IPS-NIHi7 (cell line): ENCODE data around the gene STIM2.
"Not testable (repeated sequence)": the region's sequence is repeated elsewhere in the genome, so short reads cannot be mapped to it uniquely, and the experiment has no call there.

Source experiments
- DNase-seq: peaks from one replicate; pipeline ENCODE4 v3.0.0; 2012; ENCODE audit warnings: mixed read lengths; ENCODE audit errors: extremely low spot score

The STIM2 gene

DNA sequence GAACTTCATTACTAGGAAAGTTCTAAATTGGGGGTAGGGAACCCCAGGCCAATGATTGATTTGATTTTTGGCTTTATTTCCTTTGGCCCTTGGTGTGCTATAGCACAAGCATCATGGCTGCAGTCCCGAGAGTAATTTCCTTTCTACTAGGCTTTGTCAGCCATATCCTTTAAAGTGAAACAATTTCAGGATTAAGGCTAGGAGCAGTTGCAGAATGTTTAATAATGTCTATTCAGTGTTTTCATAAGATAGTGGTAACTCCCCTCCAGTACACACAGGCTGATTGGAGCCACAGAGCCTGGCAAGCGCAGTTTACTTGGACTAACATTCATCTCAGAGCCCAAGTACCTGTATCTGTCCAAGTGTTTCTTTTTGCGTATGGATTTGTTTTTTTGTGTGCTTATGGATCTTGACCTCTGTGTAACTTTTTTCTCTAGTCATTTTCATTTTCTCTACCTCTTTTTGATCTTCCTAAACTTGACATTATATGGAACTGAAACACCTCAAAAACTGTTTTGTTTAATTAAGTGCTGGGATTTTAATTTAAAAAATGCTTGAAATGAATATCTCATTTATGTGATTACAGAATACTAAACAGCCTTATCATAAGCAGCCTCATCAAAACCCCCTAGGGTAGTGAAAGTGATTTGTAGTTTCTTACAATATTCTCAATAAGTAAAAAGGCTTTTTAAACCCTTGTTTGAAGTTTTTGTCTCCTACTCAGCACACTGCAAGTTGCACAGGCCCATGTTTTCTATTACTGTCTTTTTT lies 7.5 kb downstream of the STIM2 start:
- DNase-seq = no peak

DNA sequence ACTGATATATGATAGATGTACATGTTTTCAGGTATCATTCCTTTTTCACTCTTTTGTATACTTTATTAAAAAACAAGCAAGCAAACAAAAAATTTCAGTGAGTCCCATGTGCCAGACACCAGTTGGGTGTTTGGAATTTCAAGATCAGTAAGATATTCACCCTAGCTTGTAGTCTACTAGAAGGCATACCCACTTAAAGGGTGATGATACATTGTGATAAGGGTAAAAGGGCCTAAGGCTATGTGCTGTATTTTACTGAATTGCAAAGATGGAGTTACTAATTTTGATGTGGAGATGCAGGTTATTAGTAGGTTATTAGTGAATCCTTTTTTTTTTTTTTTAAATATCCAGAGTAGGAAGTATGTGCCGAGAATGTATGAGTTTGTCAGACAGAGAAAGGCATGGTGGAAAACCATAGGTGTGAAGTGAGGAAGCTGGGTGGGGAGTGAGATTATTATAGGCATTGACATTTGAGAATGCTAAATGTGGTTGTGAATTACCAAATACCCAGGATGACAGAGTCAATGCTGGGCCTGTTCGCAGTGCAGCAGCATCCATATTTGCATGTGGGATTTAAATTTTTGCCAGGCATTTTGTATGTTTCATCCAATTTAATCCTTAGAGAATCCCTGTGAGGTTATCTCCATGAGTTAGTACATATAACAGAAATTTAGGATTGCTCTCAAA lies 10.1 kb downstream of the STIM2 start:
- no peak for DNase-seq

DNA sequence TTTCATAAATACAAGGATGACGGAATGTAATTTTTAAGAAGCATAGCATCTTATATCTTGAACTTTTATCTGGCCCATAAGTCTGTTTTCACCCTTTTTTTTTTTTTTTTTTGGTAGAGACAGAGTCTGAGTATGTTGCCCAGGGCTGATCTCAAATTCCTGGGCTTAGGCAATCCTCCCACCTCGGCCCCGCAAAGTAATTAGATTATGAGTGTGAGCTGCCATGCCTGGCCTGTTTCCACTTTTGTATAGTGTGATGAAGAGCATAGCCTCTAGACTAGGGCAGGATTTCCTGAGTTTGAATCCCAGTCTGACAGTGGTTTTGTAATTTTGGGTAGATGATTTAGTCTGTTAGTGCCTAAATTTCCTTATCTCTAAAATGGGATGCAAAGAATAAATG lies 11.0 kb downstream of the STIM2 start:
- DNase-seq = no peak

DNA sequence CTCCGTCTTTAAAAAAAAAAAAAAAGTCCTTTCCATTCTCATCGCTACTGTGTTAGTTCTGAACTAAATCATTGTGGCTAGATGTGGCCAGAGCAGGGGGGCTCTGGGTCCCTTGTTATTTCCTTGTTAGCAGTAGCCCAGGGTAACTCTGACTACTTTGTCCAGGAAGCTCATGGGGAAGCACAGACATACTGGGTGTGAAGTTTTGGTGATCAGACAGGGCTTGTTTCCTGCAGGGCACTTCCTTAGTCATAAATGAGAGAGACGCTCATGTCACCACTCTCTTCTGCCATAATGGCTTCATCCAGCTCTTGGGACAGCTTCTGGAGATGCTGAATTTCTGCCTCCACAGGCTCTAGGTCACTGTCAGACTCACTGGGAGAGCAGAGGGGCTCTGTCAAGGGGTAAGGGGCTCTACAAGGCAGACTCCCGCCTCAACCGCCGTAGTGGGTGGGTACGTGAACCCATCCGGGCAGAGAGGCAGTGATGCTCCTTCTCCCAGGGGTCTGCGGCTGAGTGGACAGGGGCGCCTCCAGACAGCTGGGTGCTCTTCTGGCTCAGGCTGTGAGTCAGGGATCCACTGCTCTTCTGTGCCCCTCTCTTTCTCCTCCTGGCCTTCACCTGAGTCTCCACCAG lies 12.9 kb downstream of the STIM2 start:
- no peak for DNase-seq

DNA sequence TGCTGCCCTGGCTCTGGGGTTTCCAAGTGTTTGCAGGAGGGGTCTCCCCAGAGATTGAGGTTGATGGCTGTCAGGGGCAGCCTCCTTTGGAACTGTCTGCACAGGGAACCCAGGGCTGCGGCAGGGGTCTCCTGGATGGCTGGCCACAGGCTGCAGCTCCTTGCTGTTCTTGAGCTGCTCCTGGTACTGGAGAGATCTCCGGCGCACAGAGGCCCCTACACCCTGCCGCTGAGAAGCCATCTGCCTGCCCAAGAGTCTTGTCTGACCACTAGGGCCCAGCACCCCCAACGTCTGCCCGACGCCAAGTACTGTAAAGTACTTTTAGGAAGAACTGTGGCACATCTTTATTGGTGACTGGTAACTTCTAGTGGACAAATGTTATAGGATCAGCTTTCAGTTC lies 13.5 kb downstream of the STIM2 start:
- DNase-seq = no peak

DNA sequence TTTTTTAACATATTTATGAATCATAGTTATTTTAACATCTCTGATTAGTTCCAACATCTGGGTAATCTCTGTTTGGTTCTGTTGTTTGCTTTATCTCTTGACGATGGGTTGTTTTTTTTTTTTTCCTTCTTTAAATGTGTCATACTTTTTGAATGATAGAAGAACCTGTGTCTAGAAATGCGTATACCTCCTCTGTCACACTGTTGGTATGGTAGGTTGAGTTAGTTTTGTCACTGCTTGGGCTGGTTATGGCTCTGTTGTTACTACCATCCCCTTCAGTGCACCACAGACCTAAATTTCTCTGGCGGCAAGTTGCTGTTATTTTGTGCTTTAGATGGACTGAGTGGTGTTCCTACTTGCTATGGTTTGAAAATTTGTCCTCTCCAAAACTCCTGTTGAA lies 16.8 kb downstream of the STIM2 start:
- DNase-seq = no peak

DNA sequence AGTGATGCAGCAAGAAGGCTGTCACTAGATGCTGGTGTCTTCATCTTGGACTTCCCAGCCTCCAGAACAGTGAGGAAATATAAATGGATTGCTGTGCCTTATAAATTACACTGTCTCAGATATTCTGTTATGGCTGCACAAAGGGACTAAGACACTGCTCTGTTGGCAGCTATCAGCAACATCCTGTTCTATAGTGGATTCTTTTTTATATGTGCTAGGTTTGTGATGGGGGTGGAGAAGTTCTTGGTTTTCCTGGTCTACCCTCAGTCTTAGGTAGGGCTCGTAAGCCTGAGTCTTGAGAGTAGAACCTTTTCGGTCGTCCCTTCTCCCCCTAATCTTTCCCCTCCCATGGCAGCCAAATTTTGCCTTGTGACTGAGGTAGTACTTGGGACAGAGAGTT lies 17.3 kb downstream of the STIM2 start:
- no peak for DNase-seq

DNA sequence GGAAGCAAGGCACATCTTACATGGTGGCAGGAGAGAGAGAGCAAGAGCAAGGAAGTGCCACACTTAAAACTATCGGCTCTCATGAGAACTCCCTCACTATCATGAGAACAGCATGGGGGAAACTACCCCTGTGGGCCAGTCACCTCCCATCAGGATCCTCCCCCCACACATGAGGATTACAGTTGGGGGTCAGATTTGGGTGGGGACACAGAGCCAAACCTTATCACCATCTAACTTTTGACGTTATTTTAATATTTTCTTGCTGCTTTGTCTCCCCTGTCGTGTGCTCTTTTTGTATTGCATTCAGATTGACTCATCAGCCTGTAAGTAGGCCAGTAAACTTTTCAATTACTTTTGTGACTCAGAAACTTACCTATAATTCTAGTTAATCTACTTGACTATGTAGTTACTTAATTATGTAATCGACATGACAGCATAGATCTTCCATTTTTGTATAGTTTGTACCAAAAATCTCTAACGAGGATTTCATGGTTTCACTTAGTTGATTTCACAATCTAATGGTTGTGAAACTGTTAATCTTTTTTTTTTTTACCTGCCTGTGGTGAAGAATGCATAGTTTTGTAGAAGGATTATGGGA lies 18.3 kb downstream of the STIM2 start:
- DNase-seq = no peak

DNA sequence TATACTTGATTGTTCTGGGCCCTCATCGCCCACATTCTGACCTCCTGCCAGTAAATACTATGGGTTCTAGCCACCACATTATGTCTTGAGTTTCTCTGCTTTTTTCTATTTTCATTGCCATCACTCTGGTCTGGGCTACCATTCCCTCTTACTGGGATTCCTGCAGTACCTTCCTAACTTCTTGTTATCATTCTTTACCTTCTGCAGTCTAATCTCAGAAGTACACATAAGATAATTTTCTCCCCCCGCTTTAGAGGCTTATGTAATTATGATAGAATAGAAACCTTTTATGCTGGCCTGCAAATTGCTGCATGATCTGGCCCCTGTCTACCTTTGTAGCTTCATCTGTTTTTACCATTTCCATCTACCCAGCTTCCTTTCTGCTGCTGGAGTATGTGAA lies 19.2 kb downstream of the STIM2 start:
- no peak for DNase-seq

DNA sequence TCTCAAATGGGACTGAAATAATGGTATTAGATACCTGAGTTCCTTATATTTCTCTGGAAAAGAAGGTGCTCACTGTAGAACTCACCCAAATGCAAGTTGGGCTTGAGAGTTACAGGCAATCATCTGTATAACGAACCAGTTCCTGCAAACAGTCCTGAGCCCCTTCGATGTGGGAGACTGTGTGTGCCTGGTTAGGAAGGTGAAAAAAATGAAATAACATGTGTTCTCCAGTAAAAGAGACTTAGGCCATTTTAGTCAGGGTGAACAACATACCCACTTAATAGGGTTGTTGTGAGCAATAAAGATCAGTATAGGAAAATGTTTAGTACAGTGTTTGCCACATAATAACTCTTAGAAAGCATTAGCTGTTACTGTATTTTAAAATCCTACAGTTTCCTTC lies 23.4 kb downstream of the STIM2 start:
- DNase-seq = no peak

DNA sequence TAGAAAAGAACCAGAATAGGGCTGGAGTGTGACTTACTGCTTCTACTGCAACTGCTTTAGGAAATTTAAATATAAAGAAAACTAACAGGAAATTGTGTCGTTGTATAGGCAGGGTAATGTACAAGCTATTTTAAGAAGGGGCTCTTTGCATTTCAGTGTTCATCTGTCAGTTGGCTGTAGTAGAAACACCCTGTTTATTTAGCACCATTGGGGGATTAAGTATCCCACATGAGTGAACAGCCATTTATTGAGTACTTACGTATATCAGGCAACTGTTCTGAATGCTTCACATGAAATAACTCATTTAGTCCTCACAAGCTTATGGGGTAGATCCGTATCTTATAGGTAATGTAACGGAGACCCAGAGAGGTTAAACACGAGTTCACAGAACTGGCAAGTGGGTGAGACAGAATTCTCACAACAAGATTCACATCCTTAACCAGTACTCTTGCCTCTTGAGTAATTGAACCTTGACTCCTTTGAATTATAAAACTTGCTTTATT lies 23.9 kb downstream of the STIM2 start:
- DNase-seq = no peak

DNA sequence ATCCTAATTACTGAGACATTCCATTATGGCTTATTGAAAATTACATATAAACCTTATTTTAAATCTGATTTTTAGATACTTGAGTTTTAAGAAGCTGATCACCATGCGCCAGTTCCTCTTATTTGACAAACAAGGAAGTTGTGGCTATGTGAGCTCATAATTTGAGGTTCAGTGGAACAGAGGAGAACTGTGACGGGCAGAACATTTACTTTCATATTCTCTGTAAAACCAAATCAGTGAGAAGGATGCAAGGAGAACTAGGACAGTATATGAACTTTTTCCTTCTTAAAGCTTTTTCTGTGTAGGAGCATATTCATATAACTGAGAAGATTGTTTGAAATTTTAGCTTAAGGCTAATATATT lies 25.3 kb downstream of the STIM2 start:
- DNase-seq = no peak

DNA sequence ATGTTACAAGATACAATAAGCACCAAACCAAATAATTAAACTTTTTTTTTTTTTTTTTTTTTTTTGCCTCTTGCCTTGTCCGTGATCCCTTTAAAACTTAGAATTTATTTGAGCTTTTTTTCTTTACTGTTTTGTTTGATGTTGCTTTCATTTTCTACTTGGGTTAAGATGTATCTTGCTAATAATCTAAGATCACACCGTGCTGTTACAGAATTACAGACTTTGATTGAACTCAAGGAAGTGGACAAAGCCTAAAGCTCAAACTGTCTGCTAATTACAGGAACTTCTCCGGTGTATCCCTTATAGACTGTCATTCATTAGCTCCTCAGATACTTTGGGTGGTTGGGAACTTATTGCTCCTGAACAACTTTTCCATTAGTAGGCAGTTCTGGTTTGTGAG lies 26.5 kb downstream of the STIM2 start:
- DNase-seq = no peak

DNA sequence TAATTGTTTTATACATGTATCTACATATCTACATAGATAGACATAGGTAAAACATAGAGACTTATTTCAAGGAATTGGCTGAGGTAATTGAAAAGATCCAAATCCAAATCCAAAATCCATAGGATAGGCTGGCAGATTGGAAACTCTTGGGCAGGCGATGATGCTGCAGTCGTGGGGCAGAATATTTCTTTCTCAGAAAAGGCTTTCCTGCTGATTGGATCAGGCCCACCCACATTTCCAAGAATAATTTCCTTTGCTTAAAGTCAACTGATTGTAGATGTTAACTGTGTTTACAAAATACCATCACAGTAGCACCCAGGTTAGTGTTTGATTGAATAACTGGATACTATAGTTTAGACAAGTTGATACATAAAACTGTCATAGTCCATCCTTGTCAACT lies 27.2 kb downstream of the STIM2 start:
- no peak for DNase-seq

DNA sequence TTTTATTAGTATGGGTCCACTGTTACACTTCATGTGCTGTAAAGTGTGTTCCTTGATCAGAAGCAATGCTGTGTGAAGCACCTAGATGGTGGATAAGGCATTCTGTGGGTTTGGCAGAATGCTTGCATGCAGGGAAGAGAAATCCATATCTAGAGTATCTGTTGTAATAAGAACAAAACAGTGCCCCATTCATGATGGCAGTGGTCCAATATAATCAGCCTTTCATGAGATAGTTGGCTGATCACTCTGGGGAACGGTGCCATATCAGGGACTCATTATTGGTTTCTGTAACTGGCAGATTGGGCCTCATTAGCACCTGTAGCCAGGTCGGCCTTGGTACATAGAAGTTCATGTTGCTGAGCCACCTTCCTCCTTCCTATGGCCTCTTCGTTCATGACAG lies 28.7 kb downstream of the STIM2 start:
- no peak for DNase-seq

DNA sequence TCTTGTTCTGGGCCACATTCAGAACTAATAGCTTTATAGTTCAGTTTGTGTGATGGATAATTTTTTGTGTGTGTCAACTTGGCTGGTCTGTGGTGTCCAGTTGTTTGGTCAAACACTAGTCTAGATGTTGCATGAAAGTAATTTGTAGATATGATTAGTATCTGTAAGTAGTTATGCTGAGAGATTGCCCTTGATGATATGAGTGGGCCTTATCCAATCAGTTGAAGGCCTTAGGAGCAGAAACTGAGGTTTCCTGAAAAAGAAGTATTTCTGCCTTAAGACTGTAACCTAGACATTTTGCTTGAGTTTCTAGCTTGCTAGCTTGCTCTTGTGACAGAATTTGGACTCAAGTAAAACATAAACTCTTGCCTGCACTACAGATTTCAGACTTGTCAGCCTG lies 30.4 kb downstream of the STIM2 start:
- DNase-seq = no peak

DNA sequence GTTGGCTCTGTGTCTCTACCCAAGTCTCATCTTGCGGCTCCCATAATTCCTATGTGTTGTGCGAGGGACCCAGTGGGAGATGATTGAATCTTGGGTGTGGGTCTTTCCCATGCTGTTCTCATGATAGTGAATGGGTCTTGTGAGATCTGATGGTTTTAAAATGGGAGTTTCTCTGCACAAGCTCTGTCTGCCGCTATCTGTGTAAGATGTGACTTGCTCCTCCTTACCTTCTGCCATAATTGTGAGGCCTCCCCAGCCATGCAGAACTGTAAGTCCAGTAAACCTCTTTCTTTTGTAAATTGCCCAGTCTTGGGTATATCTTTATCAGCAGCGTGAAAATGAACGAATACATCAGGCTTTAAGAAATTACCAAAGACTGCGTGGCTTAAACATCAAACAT lies 31.2 kb downstream of the STIM2 start:
- no peak for DNase-seq

DNA sequence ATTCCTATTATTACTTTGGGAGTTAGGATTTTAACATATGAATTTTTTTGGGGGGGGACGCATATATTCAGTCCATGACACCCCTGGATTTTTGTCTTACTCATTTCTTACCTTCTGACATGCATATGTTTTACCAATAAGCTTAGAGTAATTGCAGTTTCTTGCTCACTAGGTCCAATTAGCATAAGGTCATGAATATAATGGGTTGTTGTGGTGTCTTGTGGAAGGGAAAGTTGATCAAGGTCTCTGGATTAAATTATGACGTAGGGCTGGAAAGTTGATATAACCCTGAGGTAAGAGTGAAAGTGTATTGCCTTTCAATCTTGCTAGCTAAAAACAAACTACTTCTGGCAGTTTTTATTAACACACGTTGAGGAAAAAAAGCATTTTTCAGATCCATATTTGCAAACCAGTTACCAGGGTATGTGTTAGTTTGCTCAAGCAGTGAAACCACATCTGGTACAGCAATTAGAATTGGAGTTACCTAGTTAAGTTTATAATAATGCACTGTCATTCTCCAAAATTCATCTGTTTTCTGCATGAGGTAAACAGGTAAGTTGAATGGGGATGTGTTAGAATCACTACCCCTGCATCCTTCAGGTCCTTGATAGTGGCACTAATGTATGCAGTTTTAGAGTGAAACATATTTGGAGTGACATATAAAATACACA lies 32.0 kb downstream of the STIM2 start:
- no peak for DNase-seq

DNA sequence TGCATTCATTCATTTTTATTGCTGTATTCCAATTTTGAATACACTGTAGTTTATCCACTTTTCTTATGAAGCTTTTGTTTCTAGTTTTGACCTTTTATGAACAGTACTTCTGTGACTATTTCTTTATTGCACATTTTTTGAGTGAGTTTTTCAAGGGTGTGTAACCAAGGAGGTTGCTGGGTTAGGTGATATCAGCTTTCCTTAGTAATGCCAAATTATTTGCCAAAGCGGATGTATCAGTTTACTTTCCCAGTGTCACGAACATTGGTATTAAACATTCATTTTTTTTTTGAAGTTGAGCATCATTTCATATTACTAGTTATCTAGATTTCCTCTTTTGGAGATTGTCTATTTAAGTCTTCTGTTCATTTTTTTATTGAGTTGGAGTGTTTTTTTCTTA lies 32.9 kb downstream of the STIM2 start:
- no peak for DNase-seq

DNA sequence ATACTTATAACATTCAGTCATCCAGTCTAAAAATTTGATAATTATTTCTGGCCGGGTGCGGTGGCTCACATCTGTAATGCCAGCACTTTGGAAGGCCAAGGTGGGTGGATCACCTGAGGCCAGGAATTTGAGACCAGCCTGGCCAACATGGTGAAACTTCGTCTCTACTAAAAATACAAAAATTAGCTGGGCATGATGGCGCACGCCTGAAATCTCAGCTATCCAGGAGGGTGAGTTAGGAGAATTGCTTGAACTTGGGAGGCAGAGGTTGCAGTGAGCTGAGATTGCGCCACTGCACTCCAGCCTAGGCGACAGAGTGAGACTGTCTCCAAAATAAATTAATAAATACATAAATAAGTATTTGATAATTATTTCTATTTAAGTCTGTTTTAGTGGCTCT lies 34.2 kb downstream of the STIM2 start:
- not testable (repeated sequence) for DNase-seq

DNA sequence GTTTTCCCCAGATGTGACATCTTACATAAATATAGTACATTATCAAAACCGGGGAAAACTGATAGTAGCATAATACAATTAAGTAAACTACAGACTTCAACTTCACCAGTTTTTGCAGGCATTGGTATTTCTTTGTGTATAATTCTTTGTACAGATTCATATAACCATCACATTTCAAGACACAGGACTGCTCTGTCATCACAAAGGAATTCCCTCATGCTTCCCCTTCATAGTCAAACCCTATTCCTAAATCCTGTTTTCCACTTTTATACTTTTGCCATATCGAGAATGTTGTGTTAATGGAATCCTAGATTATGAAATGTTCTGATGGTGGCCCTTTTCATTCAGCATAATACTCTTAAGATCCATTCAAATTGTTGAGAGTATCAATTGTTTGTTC lies 36.0 kb downstream of the STIM2 start:
- no peak for DNase-seq

DNA sequence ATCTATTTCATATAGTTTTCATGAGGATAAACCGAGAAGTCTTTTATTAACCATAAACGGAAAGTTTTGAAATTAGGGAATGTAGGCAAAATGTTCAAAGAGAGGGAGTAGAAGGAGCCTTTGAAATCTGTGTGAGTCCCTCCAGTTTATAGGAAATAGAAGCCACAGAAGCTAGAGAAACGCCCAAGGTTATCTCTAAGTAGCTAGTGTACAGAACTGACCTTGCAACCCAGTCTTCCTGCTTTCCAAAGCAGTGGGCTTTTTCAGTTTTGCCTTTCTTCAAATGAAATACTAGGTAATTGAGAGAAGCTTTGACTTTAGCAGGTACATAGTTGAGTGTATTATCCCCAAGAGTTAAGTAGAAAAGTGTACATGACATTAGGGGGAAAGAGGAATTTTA lies 39.4 kb downstream of the STIM2 start:
- DNase-seq = no peak
